Esophagus muscularis mucosa (tissue), 4 donors: Measurements from ENCODE around the gene BAIAP2L1.

Experiments
- CTCF ChIP-seq, 3 experiments: fragments of 200-600 bp in 2 of 3; fragments of 450-650 bp in 1 of 3; sonication (generic) in 2 of 3; IDR thresholded peaks; one replicate each; pipeline ENCODE4 v1.5.1; 2017 to 2019; ENCODE audit warnings: antibody characterized with exemption in 3 of 3, mild to moderate bottlenecking in 2 of 3, moderate library complexity in 1 of 3
- EP300 ChIP-seq: sonication (generic); formaldehyde crosslinking; IDR thresholded peaks from one replicate; pipeline ENCODE4 v1.6.1; 2017; ENCODE audit warnings: antibody characterized with exemption
- POLR2AphosphoS5 ChIP-seq, 2 donors: sonication (generic); formaldehyde crosslinking; IDR thresholded peaks; one replicate each; pipeline ENCODE4 v1.6.1; 2017; ENCODE audit warnings: antibody characterized with exemption in 2 of 2

- no peak for TF ChIP-seq CTCF (IDR thresholded peaks at IDR 0.05)
- no peak for TF ChIP-seq EP300
- no peak for TF ChIP-seq POLR2AphosphoS5 (IDR thresholded peaks at IDR 0.05)
Measured at GRCh38 chr7:98354511-98355249, 46.2 kb downstream of the BAIAP2L1 start.
